Suprapubic skin (tissue), 4 donors: ENCODE measurements around the gene ANKLE2.

Experiments
- EP300 ChIP-seq: sonication (generic); formaldehyde crosslinking; IDR thresholded peaks from one replicate; pipeline ENCODE4 v1.6.1; 2017; ENCODE audit warnings: antibody characterized with exemption
- POLR2A ChIP-seq, 2 donors: fragments of 450-650 bp; IDR thresholded peaks; one replicate each; pipeline ENCODE4 v1.6.1; 2017; ENCODE audit warnings: antibody characterized with exemption in 2 of 2, mild to moderate bottlenecking in 2 of 2, moderate library complexity in 2 of 2
- POLR2AphosphoS5 ChIP-seq, 3 donors: sonication (generic); formaldehyde crosslinking; IDR thresholded peaks; one replicate each; pipeline ENCODE4 v1.6.1; 2017; ENCODE audit warnings: antibody characterized with exemption in 3 of 3
- TF ChIP-seq, protein P1 (sequence below), 2 donors: fragments of 200-600 bp in 1 of 2; fragments of 450-650 bp in 1 of 2; sonication (generic) in 1 of 2; IDR thresholded peaks; one replicate each; pipeline ENCODE4 v1.5.1; 2016 to 2019; ENCODE audit warnings: antibody characterized with exemption in 2 of 2, mild to moderate bottlenecking in 1 of 2, moderate library complexity in 1 of 2

DNA sequence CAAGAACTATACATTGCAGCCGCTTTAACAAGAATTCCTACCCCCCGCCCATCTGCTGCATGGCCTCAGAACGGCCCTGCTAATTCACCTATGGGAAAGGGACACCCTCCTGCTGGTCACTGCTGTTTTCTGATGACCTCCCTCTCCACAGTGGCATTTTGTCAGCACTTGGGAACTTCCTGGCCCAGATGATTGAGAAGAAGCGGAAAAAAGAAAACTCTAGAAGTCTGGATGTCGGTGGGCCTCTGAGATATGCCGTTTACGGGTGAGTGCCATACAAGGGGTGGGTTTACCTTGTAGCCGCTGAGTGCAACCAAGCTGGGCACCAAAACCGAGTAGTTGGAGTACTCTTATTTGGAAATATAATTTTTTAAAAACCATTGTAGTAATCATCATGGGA, 71.5 kb downstream of the ANKLE2 start:
- TF ChIP-seq, protein P1, sequence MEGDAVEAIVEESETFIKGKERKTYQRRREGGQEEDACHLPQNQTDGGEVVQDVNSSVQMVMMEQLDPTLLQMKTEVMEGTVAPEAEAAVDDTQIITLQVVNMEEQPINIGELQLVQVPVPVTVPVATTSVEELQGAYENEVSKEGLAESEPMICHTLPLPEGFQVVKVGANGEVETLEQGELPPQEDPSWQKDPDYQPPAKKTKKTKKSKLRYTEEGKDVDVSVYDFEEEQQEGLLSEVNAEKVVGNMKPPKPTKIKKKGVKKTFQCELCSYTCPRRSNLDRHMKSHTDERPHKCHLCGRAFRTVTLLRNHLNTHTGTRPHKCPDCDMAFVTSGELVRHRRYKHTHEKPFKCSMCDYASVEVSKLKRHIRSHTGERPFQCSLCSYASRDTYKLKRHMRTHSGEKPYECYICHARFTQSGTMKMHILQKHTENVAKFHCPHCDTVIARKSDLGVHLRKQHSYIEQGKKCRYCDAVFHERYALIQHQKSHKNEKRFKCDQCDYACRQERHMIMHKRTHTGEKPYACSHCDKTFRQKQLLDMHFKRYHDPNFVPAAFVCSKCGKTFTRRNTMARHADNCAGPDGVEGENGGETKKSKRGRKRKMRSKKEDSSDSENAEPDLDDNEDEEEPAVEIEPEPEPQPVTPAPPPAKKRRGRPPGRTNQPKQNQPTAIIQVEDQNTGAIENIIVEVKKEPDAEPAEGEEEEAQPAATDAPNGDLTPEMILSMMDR (IDR thresholded peaks at IDR 0.05): no peak
- TF ChIP-seq POLR2A (IDR thresholded peaks at IDR 0.05): no peak
- TF ChIP-seq EP300: no peak
- no peak for TF ChIP-seq POLR2AphosphoS5 (IDR thresholded peaks at IDR 0.05)
